HEK293 (cell line): ENCODE data around the gene ASAP2.

Experiments used
- CTCF ChIA-PET: fragments of 350-600 bp; formaldehyde crosslinking; extraction: SDS; loops from one replicate; lab custom pipeline; 2021; ENCODE audit warnings: antibody characterized with exemption; lab: Yijun Ruan, JAX
- POLR2A ChIA-PET: fragments of 300-600 bp; formaldehyde crosslinking; extraction: SDS; loops from one replicate; lab custom pipeline; 2020; ENCODE audit warnings: antibody characterized with exemption, inconsistent platforms; lab: Yijun Ruan, JAX
- H3K27ac ChIP-seq: fragments of 200-500 bp; sonication (Bioruptor generic); 2 replicates; pipeline ENCODE4 v1.5.1; 2014; ENCODE audit warnings: low read depth, low read length, control low read depth, inconsistent platforms; ENCODE audit errors: extremely low read depth
- H3K36me3 ChIP-seq, 2 experiments: fragments of 200-500 bp in 1 of 2; sonication (Bioruptor generic) in 1 of 2; 1 replicate in 1 of 2; 2 replicates in 1 of 2; pipeline ENCODE4 v1.5.1; 2014 to 2017; ENCODE audit warnings: inconsistent platforms in 2 of 2, low read length in 2 of 2; ENCODE audit not compliant: control insufficient read depth in 2 of 2, insufficient read depth in 1 of 2
- H3K4me1 ChIP-seq: fragments of 200-500 bp; sonication (Bioruptor generic); 2 replicates; pipeline ENCODE4 v1.5.1; 2014; ENCODE audit warnings: mild to moderate bottlenecking, low read length, inconsistent platforms; ENCODE audit not compliant: control insufficient read depth, insufficient read depth
- H3K4me3 ChIP-seq: 2 replicates; pipeline ENCODE4 v1.5.1; 2011; ENCODE audit warnings: low read depth, mild to moderate bottlenecking, control low read depth, low read length, moderate library complexity
- H3K9me3 ChIP-seq: fragments of 200-500 bp; sonication (Bioruptor generic); 2 replicates; pipeline ENCODE4 v1.5.1; 2014; ENCODE audit warnings: low read depth, low read length, inconsistent platforms; ENCODE audit not compliant: control insufficient read depth, insufficient read depth
- IKZF3 ChIP-seq: fragments of 450-650 bp; IDR thresholded peaks from 2 replicates; pipeline ENCODE4 v1.5.0; 2018; ENCODE audit warnings: missing biosample characterization, mild to moderate bottlenecking, missing genetic modification characterization, moderate library complexity
- MYNN ChIP-seq: fragments of 450-650 bp; formaldehyde crosslinking; IDR thresholded peaks from 2 replicates; pipeline ENCODE4 v1.5.1; 2016; ENCODE audit warnings: missing biosample characterization, missing genetic modification characterization, borderline replicate concordance
- PRDM1 ChIP-seq: fragments of 450-650 bp; formaldehyde crosslinking; IDR thresholded peaks from 2 replicates; pipeline ENCODE4; 2016; ENCODE audit warnings: missing biosample characterization, missing genetic modification characterization
- RBAK ChIP-seq: fragments of 450-650 bp; formaldehyde crosslinking; IDR thresholded peaks from 2 replicates; pipeline ENCODE4 v1.5.1; 2016; ENCODE audit warnings: missing biosample characterization, missing genetic modification characterization
- ZBTB48 ChIP-seq: fragments of 450-650 bp; formaldehyde crosslinking; IDR thresholded peaks from 2 replicates; pipeline ENCODE4 v1.5.1; 2016; ENCODE audit warnings: missing biosample characterization, missing genetic modification characterization
- ZFHX2 ChIP-seq: fragments of 450-650 bp; formaldehyde crosslinking; conservative IDR thresholded peaks from 2 replicates; pipeline ENCODE4 v1.5.1; 2016; ENCODE audit warnings: missing biosample characterization, missing genetic modification characterization
- ZNF214 ChIP-seq: fragments of 450-650 bp; formaldehyde crosslinking; IDR thresholded peaks from 2 replicates; pipeline ENCODE4 v1.5.1; 2017; ENCODE audit warnings: missing biosample characterization, mild to moderate bottlenecking, missing genetic modification characterization, borderline replicate concordance
- ZNF292 ChIP-seq: fragments of 450-650 bp; formaldehyde crosslinking; IDR thresholded peaks from 2 replicates; pipeline ENCODE4 v1.5.1; 2016; ENCODE audit warnings: low read depth, missing biosample characterization, missing genetic modification characterization, borderline replicate concordance
- ZNF404 ChIP-seq: fragments of 450-650 bp; formaldehyde crosslinking; IDR thresholded peaks from 2 replicates; pipeline ENCODE4 v1.5.1; 2017; ENCODE audit warnings: missing biosample characterization, missing genetic modification characterization
- ZNF670 ChIP-seq: fragments of 450-650 bp; formaldehyde crosslinking; IDR thresholded peaks from 2 replicates; pipeline ENCODE4 v1.5.1; 2016; ENCODE audit warnings: missing biosample characterization, missing genetic modification characterization, low read depth
- ZNF747 ChIP-seq: fragments of 450-650 bp; formaldehyde crosslinking; IDR thresholded peaks from 2 replicates; pipeline ENCODE4 v1.5.1; 2016; ENCODE audit warnings: missing biosample characterization, missing genetic modification characterization
- ZNF76 ChIP-seq: fragments of 450-650 bp; formaldehyde crosslinking; IDR thresholded peaks from 2 replicates; pipeline ENCODE4; 2016; ENCODE audit warnings: low read depth, missing biosample characterization, missing genetic modification characterization, borderline replicate concordance
- ZNF792 ChIP-seq: fragments of 450-650 bp; formaldehyde crosslinking; IDR thresholded peaks from 2 replicates; pipeline ENCODE4 v1.5.1; 2016; ENCODE audit warnings: missing biosample characterization, missing genetic modification characterization
- ZSCAN23 ChIP-seq: fragments of 450-650 bp; formaldehyde crosslinking; IDR thresholded peaks from 2 replicates; pipeline ENCODE4 v1.5.1; 2016; ENCODE audit warnings: missing biosample characterization, missing genetic modification characterization
- TF ChIP-seq, protein P1 (sequence below): fragments of 450-650 bp; formaldehyde crosslinking; IDR thresholded peaks from 2 replicates; pipeline ENCODE4 v1.5.1; 2016; ENCODE audit warnings: missing biosample characterization, missing genetic modification characterization, borderline replicate concordance
- TF ChIP-seq, protein P2 (sequence below): fragments of 450-650 bp; formaldehyde crosslinking; IDR thresholded peaks from 2 replicates; pipeline ENCODE4 v1.5.1; 2017; ENCODE audit warnings: missing biosample characterization, missing genetic modification characterization
- TF ChIP-seq, protein P3 (sequence below): fragments of 450-650 bp; formaldehyde crosslinking; IDR thresholded peaks from 2 replicates; pipeline ENCODE4 v1.5.1; 2016; ENCODE audit warnings: missing biosample characterization, missing genetic modification characterization, borderline replicate concordance
- TF ChIP-seq, protein P4 (sequence below): fragments of 450-650 bp; formaldehyde crosslinking; IDR thresholded peaks from 2 replicates; pipeline ENCODE4 v1.5.1; 2016; ENCODE audit warnings: missing biosample characterization, missing genetic modification characterization
- TF ChIP-seq, protein P5 (sequence below): fragments of 450-650 bp; formaldehyde crosslinking; IDR thresholded peaks from 2 replicates; pipeline ENCODE4 v1.5.1; 2016; ENCODE audit warnings: missing biosample characterization, missing genetic modification characterization

The ASAP2 gene

DNA sequence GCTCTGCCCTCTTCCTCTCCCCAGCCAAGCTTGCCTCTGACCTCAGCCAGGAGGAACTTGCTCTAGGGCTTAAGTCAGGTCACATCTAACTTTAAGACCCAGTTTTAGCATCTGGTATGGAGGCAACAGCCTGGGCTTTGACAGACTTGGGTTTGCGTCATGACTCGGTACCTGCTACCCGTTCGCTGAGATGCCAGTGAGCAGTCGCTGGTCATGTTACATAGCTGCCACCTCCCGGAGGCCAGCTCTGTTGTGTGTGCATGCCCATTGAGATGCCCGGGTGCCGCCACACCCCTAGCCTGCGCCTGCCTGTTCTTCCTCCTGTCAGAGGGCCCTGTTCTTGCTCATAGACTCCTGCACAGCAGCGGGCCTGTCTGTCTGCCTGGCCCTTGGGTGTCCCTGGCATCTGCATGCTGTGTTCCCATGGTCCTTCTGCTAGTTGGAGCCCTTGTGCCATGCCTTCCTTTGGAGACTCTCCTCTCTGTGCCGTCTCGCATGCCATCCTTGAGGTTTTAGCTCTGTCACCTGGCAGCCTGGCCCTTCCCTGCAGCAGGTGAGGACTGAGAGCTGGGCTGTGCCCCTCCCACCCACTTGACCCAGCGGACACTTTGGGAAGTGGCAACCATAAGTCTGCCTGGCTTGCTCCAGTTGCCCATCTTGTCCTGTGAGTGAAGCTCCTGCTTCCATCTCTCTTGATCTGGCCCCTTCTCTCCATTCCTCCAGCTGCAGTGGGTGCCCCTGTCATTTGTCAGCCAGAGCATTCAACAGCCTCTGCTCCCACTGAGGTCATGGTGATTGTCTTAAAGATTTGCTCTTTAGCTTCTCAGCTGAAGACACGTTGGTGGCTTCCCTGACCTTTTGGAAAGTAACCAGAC lies 24.9 kb downstream of the ASAP2 start:
- Histone ChIP-seq H3K36me3 (no peaks in the 10 kb centered on the region), H3K27ac (no peak overlapping the region), H3K4me1 (peaks cover 14% of the 10 kb centered on the region), H3K9me3 (no peaks in the 10 kb centered on the region), H3K4me3 (no peak overlapping the region)
- ChIA-PET CTCF (interaction anchor here (1.4 to 2.1 kb wide), 2 partner anchors 22 to 88 kb away, joined by 5 to 9 read pairs; no protein-coding TSS in a partner anchor), POLR2A (no interaction called here)
- no peak for TF ChIP-seq ZNF214 (tag by site-specific recombination)
- TF ChIP-seq ZNF747 (tag by site-specific recombination), result no peak
- TF ChIP-seq, protein P1, sequence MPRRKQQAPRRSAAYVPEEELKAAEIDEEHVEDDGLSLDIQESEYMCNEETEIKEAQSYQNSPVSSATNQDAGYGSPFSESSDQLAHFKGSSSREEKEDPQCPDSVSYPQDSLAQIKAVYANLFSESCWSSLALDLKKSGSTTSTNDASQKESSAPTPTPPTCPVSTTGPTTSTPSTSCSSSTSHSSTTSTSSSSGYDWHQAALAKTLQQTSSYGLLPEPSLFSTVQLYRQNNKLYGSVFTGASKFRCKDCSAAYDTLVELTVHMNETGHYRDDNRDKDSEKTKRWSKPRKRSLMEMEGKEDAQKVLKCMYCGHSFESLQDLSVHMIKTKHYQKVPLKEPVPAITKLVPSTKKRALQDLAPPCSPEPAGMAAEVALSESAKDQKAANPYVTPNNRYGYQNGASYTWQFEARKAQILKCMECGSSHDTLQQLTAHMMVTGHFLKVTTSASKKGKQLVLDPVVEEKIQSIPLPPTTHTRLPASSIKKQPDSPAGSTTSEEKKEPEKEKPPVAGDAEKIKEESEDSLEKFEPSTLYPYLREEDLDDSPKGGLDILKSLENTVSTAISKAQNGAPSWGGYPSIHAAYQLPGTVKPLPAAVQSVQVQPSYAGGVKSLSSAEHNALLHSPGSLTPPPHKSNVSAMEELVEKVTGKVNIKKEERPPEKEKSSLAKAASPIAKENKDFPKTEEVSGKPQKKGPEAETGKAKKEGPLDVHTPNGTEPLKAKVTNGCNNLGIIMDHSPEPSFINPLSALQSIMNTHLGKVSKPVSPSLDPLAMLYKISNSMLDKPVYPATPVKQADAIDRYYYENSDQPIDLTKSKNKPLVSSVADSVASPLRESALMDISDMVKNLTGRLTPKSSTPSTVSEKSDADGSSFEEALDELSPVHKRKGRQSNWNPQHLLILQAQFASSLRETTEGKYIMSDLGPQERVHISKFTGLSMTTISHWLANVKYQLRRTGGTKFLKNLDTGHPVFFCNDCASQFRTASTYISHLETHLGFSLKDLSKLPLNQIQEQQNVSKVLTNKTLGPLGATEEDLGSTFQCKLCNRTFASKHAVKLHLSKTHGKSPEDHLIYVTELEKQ (tag by site-specific recombination), result no peak
- no peak for TF ChIP-seq ZBTB48 (tag by site-specific recombination)
- TF ChIP-seq, protein P2, sequence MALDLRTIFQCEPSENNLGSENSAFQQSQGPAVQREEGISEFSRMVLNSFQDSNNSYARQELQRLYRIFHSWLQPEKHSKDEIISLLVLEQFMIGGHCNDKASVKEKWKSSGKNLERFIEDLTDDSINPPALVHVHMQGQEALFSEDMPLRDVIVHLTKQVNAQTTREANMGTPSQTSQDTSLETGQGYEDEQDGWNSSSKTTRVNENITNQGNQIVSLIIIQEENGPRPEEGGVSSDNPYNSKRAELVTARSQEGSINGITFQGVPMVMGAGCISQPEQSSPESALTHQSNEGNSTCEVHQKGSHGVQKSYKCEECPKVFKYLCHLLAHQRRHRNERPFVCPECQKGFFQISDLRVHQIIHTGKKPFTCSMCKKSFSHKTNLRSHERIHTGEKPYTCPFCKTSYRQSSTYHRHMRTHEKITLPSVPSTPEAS, result no peak
- TF ChIP-seq, protein P3, sequence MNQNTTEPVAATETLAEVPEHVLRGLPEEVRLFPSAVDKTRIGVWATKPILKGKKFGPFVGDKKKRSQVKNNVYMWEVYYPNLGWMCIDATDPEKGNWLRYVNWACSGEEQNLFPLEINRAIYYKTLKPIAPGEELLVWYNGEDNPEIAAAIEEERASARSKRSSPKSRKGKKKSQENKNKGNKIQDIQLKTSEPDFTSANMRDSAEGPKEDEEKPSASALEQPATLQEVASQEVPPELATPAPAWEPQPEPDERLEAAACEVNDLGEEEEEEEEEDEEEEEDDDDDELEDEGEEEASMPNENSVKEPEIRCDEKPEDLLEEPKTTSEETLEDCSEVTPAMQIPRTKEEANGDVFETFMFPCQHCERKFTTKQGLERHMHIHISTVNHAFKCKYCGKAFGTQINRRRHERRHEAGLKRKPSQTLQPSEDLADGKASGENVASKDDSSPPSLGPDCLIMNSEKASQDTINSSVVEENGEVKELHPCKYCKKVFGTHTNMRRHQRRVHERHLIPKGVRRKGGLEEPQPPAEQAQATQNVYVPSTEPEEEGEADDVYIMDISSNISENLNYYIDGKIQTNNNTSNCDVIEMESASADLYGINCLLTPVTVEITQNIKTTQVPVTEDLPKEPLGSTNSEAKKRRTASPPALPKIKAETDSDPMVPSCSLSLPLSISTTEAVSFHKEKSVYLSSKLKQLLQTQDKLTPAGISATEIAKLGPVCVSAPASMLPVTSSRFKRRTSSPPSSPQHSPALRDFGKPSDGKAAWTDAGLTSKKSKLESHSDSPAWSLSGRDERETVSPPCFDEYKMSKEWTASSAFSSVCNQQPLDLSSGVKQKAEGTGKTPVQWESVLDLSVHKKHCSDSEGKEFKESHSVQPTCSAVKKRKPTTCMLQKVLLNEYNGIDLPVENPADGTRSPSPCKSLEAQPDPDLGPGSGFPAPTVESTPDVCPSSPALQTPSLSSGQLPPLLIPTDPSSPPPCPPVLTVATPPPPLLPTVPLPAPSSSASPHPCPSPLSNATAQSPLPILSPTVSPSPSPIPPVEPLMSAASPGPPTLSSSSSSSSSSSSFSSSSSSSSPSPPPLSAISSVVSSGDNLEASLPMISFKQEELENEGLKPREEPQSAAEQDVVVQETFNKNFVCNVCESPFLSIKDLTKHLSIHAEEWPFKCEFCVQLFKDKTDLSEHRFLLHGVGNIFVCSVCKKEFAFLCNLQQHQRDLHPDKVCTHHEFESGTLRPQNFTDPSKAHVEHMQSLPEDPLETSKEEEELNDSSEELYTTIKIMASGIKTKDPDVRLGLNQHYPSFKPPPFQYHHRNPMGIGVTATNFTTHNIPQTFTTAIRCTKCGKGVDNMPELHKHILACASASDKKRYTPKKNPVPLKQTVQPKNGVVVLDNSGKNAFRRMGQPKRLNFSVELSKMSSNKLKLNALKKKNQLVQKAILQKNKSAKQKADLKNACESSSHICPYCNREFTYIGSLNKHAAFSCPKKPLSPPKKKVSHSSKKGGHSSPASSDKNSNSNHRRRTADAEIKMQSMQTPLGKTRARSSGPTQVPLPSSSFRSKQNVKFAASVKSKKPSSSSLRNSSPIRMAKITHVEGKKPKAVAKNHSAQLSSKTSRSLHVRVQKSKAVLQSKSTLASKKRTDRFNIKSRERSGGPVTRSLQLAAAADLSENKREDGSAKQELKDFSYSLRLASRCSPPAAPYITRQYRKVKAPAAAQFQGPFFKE, result no peak
- TF ChIP-seq ZFHX2 (tag by site-specific recombination), result no peak
- TF ChIP-seq ZNF404 (tag by site-specific recombination), result no peak
- no peak for TF ChIP-seq PRDM1
- TF ChIP-seq, protein P4, sequence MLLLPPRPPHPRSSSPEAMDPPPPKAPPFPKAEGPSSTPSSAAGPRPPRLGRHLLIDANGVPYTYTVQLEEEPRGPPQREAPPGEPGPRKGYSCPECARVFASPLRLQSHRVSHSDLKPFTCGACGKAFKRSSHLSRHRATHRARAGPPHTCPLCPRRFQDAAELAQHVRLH (tag by site-specific recombination), result no peak
- TF ChIP-seq ZNF792 (tag by site-specific recombination), result no peak
- TF ChIP-seq ZSCAN23 (tag by site-specific recombination), result no peak
- TF ChIP-seq MYNN (tag by site-specific recombination), result no peak
- no peak for TF ChIP-seq RBAK
- TF ChIP-seq, protein P5, sequence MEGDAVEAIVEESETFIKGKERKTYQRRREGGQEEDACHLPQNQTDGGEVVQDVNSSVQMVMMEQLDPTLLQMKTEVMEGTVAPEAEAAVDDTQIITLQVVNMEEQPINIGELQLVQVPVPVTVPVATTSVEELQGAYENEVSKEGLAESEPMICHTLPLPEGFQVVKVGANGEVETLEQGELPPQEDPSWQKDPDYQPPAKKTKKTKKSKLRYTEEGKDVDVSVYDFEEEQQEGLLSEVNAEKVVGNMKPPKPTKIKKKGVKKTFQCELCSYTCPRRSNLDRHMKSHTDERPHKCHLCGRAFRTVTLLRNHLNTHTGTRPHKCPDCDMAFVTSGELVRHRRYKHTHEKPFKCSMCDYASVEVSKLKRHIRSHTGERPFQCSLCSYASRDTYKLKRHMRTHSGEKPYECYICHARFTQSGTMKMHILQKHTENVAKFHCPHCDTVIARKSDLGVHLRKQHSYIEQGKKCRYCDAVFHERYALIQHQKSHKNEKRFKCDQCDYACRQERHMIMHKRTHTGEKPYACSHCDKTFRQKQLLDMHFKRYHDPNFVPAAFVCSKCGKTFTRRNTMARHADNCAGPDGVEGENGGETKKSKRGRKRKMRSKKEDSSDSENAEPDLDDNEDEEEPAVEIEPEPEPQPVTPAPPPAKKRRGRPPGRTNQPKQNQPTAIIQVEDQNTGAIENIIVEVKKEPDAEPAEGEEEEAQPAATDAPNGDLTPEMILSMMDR (tag by site-specific recombination), result no peak
- no peak for TF ChIP-seq ZNF670
- TF ChIP-seq ZNF76 (tag by site-specific recombination), result no peak
- no peak for TF ChIP-seq IKZF3 (tag by site-specific recombination)
- TF ChIP-seq ZNF292, result no peak
